Activated T-cell treated with anti-CD3 and anti-CD28 coated beads, Interleukin-2, amount 50 U/mL, for 48 hours (primary cell): ENCODE measurements around the gene FHIT.
"Not testable (repeated sequence)": the region's sequence is repeated elsewhere in the genome, so short reads cannot be mapped to it uniquely, and the experiment has no call there.

Experiments used
- DNase-seq, 2 experiments: peaks; one replicate each; pipeline ENCODE4 v3.0.0-alpha.2; 2020

Gene FHIT

DNA sequence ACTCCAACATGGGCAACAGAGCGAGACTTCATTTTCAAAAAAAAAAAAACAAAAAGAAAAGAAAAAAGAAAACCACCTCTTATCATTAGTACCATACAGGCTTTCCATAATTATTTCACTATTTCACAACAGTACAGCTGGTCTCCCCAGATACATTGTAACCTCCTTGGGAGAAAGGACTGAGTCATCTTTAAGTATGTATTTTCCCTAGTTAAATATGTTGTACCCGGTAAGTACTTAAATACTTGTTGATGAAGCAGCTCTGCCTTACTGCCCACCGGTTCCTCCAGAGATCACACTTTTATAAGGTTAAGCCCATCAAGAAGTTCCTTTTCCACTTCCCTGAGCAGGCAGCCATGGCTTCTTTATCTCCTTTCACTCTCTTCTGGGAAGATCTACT is 1412.0 kb downstream of the FHIT start:
- no peak for DNase-seq

GRCh38 chr3:59836531-59836930 is 1414.7 kb downstream of the FHIT start:
- no peak for DNase-seq

- DNase-seq: no peak
Observed at GRCh38 chr3:59832702-59833101, 1418.5 kb downstream of the FHIT start.

DNA sequence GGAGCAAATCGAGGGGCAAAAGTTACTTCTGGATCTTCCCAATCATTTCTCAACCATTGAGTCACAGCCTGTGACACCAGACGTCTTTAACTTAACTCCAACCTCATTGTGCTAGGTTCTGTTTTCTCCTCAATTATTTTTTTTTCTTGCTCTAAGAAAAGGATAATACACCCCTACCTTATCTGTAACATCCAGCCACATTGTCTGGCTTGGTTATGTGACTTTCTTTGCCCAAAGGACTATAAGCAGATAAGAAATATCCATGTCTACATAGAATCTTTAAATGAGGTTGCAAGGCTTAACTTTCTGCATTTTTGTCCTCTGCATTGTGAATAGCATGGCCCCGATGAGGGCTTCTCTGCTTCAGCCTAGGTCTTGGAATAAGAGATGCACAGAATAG is 1419.0 kb downstream of the FHIT start:
- no peak for DNase-seq

GRCh38 chr3:59831394-59831793 is 1419.9 kb downstream of the FHIT start:
- DNase-seq: no peak

DNA sequence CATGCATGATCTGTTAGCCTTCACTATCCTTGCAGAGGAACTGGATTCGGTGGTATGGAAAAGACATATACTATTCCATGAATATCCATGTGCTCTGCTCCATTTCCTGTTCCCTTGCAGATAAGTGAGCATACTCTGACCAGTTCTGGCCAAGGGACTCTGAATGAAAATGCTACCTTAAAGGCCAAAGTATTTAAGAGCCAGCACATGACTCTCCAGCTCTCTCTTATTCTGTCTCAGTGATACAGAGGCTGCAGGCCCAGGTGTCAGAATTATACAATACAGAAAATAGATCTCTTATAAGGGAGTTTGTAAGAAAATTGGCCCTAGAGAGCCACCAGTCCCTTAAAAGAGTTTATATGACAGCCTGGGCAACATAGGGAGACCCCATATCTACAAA is 1421.7 kb downstream of the FHIT start:
- no peak for DNase-seq

DNA sequence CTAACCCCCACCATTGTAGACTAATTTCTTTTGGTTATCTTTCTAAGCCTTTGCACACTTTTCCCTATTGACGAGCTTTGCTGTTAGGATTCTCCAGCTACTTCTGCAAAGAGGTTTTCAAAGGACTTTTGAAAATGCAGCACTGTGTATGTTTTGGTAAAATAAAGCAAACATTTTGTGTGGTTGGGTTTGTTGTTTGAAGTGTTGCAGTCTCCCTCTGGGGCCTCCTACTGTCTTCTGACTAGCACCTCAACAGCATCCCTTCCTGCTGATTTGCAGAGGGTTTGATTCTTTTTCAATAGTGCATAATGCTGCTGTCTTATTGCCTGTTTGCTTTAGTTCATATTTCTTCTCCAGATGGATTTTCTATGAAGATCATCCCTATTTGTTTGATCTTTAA is 1426.4 kb downstream of the FHIT start:
- DNase-seq: no peak

- no peak for DNase-seq
Observed at GRCh38 chr3:59821274-59821673, 1430.0 kb downstream of the FHIT start.

DNA sequence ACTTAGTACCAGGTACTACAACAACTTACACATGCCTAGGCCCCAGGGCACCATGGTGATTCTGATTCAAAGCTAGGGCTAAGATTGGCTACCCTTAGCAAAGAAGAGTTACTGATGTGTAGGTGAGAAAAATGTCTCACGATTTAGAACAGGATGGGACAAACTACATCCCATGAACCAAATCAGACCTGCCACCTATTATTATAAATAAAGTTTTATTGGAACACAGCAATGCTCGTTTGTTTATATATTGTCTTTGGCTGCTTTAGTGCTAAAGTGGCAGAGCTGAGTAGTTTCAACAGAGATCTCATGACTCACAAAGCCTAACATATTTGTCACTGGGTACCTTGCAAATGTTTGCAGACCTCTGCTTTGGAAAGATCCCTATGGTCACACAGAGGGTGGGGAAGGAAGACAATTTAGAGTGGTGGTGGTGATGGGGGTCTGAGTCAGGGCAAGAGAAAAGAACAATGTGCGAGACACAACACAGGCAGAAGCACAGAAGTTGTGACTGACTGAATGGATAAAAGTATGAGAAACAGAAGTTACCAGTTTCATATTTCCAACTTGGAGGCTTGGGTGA is 1430.8 kb downstream of the FHIT start:
- DNase-seq: no peak

DNA sequence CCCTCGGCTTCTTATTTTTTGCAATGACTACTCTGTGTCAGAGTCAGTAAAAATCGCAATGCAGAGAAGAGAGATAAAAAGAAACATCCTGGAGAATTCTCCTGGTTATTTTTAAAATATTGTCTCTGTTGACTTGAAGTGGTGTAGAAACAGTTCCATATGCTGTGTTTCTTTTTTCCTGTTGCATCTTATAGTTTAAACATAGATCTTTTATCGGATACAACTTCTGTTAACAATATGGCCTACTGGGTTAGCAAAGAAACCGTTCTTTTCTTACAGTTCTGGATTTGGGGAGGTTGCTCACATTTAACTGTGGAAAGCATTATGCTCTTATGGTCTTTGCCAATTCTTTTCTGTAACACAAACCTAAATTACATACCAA is 1432.3 kb downstream of the FHIT start:
- DNase-seq: no peak

- no peak for DNase-seq
Observed at GRCh38 chr3:59818033-59818918, 1433.0 kb downstream of the FHIT start.

DNA sequence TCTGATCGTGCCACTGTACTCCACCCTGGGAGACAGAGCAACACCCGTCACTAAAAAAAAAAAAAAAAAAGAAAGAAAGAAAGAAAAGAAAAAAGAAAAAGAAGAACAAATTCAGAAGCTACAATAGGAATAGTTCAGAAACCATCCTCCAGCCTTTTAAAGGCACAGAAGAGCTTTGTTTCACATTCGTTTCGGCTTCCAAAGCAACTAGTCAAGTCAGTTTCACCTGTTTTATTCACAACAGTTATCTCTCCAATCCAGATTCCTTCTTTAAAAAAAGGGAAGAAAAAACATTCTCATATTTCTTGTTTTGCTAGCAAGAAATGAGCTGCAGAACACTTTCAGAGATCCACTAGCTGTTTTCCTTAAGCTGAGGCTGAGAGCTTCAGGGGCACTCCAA is 1433.7 kb downstream of the FHIT start:
- no peak for DNase-seq

DNA sequence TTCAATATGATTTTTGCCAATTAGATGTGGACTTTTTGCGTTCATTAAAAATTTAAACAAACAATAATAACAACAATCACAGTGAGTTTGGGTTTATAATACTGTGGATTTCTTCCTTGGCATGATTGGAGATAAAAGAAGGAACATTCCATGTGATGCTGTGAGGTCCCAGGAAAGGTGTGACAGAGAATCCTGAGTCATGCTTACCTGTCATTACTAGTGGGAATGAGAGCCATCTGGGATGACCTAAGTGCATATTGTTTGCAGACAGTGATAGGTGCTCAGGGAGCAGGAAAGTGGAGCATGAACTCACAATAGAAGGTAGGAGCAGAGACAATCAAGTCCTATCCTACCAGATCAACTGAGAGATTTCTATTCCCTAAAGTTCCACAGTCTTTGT is 1434.9 kb downstream of the FHIT start:
- no peak for DNase-seq

DNA sequence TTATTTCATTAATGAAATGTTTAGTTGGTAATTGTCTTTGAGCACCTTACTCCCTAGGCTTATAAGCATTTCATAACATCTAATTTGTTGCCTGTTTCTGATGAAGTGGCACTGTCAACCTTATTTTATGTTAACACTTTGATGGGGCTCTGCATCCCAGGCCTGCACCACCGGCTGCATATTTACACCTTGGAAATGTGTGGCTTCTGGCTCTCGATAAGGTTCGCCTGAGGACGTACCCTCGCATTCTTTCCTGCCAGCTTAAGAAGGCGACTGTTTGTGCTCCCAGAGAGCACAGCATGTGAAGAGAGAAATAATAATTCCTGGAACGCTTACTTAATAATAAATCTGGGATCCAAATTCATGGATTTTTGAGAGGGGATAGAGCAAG is 1438.1 kb downstream of the FHIT start:
- DNase-seq: no peak

- DNase-seq: no peak
Observed at GRCh38 chr3:59812237-59813147, 1438.8 kb downstream of the FHIT start.

DNA sequence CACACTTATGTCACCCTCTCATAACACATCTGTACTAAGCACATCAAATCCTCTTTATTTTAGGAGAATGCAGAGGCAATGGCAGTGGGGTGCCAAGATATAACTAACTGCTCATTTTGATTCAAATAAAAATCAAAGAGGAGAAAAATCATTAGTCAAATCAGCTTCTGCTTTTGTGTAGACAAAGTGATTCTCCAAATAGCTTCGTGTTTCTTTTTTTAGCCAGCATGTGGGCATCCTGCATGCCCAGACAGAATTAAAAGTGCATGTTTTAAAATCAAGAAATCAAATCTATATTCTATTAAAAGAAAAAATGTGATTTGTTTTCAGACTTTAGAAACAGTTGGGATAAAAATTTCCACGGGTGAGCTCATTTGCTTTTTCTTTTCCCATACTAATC is 1440.1 kb downstream of the FHIT start:
- no peak for DNase-seq

- no peak for DNase-seq
Observed at GRCh38 chr3:59810606-59811005, 1440.6 kb downstream of the FHIT start.

DNA sequence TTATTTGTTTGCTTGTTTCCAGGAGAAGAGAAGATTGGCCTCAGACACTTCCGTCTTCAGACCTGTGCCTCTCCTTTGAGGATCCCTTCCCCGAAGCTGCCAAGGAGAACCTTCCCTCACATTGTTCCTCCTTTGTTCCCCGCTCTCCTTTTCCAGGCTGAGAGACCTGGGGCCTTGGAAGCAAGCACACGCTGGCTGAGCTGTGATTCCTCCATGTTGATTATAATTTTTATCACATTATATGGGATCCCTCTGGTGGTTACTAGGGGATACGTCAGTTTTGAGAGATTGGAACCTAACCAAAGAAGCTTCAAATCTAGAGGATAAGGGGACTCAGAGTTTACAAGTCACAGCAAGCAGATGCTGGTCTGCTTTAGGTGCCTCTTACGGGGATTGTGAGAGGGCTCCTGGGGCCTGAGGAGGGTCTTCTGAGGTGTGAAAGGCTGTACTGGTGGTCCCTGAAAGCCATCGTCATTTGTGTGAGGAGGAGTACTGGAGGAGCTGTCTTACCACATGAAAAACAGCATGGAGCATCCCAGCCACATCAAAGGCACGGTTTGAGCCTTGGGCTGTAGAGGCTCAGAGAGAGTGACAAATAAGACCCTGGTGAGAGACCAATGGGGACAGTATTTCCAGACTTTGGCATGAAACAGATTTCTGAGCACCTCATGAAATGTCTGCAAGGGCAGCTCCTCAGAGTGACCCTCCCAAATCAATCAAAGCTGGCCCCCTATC is 1441.4 kb downstream of the FHIT start:
- no peak for DNase-seq

- DNase-seq: no peak
Observed at GRCh38 chr3:59809016-59809415, 1442.2 kb downstream of the FHIT start.

GRCh38 chr3:59808446-59808845 is 1442.8 kb downstream of the FHIT start:
- DNase-seq: no peak

DNA sequence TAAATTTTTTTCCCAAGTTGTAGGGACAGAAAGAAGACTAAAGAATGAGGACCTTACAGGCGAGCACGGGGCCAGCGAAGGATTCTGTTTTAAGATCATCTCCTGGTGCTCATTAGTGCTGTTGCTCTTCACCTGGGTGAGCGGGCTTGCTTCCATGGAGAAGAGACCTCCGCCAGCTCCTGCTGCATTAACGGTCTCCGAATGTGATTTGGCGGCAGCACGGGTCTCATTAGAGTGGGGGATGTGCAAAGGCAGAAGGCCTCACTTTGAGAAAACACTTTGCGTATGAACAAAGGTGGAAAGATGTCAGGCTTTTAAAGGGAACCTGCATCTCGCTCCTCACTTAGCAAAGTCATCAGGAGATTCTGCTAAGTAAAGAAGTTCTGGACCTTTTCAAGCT is 1448.0 kb downstream of the FHIT start:
- DNase-seq: no peak

DNA sequence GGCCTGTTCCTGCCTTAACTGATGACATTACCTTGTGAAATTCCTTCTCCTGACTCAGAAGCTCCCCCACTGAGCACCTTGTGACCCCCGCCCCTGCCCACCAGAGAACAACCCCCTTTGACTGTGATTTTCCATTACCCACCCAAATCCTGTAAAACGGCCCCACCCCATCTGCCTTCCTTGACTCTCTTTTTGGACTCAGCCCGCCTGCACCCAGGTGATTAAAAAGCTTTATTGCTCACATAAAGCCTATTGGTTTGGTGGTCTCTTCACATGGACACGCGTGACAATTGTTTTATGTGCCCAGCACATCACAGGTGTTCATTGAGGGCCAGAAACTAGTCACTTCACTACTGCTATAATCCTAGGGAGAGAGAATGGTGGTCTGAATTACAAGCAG is 1448.8 kb downstream of the FHIT start:
- DNase-seq: not testable (repeated sequence)

DNA sequence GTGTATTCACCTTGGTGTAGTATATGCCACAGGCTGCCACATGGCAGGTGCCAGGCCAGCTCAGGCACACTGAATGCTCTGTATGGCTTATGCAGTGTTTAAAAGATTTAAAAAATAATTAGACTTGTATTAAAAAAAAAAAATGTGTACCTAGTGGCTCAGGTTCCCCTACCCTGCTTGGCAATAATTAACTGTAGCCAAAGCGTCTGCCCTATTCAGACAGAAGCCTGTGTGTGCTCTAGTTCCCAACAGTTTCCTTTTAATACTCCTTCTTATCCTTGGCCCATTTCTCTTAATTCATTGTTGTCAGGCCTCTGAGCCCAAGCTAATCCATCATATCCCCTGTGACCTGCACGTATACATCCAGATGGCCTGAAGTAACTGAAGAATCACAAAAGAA is 1449.2 kb downstream of the FHIT start:
- no peak for DNase-seq
